ENCODE data around the gene ELL. TPM values are rescaled to one million over a fixed set of nuclear protein-coding genes. Genes with fewer than 3 reads are reported as not detected.

Gene ELL
- polyA plus RNA-seq, 1 donor from 2014 or later: 7.2 TPM

DNA sequence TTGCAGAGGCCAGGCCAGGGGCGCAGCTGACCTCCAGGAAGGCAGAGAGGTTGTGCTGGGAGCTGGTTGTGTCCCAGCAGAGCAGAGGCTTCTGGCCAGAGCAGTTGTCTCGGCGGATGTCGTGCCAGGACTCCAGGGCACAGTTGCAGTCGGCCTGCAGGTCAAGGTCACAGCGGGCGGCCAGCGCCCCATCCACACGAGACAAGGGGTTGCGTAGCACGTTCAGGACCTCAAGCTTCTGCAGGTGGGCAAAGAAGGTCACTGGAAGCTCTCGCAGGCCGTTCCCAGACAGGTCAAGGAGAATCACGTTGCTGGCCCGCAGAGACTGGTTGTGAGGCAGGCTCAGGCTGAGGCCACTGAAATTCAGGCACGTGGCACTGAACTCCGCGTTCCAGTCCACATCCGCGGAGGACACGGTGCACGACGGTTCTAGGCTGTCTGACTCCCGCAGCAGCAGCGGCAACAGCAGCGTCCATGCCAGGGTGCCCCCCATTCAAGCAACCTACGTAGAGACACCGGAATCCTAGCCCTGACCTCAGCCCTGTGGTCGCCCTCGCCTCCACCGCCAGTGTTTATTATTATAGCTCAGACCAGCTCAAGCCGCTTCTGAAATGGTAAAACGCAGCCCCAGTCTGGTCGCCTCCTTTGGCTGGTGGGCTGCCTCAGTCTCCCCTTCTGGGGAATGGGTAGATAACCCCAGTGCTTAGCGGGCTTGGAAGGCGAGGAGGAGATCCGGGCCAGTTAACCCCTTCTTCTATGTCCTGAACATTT lies 125.2 kb downstream of the ELL start:
- H3K36me3 ChIP-seq (ENCODE audit: insufficient read depth, low read length): no peaks in the 10 kb centered on the region
- H3K9me2 ChIP-seq (ENCODE audit: insufficient read depth, low read length): no peaks in the 10 kb centered on the region
- no peak overlapping the region for H3K4me3 ChIP-seq (ENCODE audit: low read length)
- H3K9me3 ChIP-seq (ENCODE audit: low read length): no peaks in the 10 kb centered on the region
- no peak for TF ChIP-seq EP300 (conservative IDR thresholded peaks at IDR 0.05; ENCODE audit: poor library complexity, severe bottlenecking)
- TF ChIP-seq EZH2 (IDR thresholded peaks at IDR 0.05; ENCODE audit: borderline replicate concordance, insufficient read depth, low read length, poor library complexity, severe bottlenecking): no peak
- TF ChIP-seq, protein P1, sequence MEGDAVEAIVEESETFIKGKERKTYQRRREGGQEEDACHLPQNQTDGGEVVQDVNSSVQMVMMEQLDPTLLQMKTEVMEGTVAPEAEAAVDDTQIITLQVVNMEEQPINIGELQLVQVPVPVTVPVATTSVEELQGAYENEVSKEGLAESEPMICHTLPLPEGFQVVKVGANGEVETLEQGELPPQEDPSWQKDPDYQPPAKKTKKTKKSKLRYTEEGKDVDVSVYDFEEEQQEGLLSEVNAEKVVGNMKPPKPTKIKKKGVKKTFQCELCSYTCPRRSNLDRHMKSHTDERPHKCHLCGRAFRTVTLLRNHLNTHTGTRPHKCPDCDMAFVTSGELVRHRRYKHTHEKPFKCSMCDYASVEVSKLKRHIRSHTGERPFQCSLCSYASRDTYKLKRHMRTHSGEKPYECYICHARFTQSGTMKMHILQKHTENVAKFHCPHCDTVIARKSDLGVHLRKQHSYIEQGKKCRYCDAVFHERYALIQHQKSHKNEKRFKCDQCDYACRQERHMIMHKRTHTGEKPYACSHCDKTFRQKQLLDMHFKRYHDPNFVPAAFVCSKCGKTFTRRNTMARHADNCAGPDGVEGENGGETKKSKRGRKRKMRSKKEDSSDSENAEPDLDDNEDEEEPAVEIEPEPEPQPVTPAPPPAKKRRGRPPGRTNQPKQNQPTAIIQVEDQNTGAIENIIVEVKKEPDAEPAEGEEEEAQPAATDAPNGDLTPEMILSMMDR (IDR thresholded peaks at IDR 0.05; ENCODE audit: poor library complexity, severe bottlenecking): no peak
- TF ChIP-seq POLR2AphosphoS5 (IDR thresholded peaks at IDR 0.05): no peak
- no peak for TF ChIP-seq SMC3 (conservative IDR thresholded peaks at IDR 0.05; ENCODE audit: poor library complexity)
- TF ChIP-seq RAD21 (conservative IDR thresholded peaks at IDR 0.05): no peak
- TF ChIP-seq, protein P2, sequence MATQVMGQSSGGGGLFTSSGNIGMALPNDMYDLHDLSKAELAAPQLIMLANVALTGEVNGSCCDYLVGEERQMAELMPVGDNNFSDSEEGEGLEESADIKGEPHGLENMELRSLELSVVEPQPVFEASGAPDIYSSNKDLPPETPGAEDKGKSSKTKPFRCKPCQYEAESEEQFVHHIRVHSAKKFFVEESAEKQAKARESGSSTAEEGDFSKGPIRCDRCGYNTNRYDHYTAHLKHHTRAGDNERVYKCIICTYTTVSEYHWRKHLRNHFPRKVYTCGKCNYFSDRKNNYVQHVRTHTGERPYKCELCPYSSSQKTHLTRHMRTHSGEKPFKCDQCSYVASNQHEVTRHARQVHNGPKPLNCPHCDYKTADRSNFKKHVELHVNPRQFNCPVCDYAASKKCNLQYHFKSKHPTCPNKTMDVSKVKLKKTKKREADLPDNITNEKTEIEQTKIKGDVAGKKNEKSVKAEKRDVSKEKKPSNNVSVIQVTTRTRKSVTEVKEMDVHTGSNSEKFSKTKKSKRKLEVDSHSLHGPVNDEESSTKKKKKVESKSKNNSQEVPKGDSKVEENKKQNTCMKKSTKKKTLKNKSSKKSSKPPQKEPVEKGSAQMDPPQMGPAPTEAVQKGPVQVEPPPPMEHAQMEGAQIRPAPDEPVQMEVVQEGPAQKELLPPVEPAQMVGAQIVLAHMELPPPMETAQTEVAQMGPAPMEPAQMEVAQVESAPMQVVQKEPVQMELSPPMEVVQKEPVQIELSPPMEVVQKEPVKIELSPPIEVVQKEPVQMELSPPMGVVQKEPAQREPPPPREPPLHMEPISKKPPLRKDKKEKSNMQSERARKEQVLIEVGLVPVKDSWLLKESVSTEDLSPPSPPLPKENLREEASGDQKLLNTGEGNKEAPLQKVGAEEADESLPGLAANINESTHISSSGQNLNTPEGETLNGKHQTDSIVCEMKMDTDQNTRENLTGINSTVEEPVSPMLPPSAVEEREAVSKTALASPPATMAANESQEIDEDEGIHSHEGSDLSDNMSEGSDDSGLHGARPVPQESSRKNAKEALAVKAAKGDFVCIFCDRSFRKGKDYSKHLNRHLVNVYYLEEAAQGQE (IDR thresholded peaks at IDR 0.05; ENCODE audit: borderline replicate concordance): no peak
- TF ChIP-seq TAF1 (IDR thresholded peaks at IDR 0.05; ENCODE audit: low read depth): no peak
- TF ChIP-seq MXI1 (conservative IDR thresholded peaks at IDR 0.05; ENCODE audit: poor library complexity, severe bottlenecking): no peak
- no peaks in the 10 kb centered on the region for H3K79me2 ChIP-seq (replicated peaks; ENCODE audit: insufficient read depth, low read length)
- no peak overlapping the region for H3K27ac ChIP-seq (ENCODE audit: low read length)
- no peak overlapping the region for H2AFZ ChIP-seq (ENCODE audit: low read depth, low read length)
- H4K20me1 ChIP-seq (ENCODE audit: insufficient read depth): no peaks in the 10 kb centered on the region
- H3K4me2 ChIP-seq (ENCODE audit: low read length): no peak overlapping the region
- H3K27me3 ChIP-seq (ENCODE audit: insufficient read depth, low read depth, low read length): no peaks in the 10 kb centered on the region
- H3K9ac ChIP-seq (ENCODE audit: low read length): no peak overlapping the region
- H3F3A ChIP-seq (ENCODE audit: insufficient read depth, low read length, poor library complexity, severe bottlenecking): no peaks in the 10 kb centered on the region

DNA sequence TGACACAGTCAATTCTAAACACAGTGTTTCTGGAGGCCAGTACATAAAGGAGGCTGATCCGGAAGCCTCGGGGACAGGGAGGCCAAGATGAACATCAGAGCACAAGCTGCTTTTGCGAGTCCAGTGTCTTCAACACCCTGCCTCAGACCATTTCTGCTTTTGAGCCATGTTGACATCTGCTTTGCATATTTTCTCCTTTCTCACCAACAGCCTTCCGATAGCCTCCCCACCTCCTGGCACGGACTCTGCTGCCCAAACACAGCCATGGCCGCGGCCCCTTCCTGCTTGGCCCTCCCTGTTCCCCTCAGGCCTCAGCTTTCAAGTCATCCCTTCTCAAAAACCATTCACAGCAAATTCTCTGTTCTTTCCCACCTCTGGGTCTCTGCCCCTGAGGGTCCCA lies 128.0 kb downstream of the ELL start:
- TF ChIP-seq RAD21 (conservative IDR thresholded peaks at IDR 0.05) (no peak), SMC3 (conservative IDR thresholded peaks at IDR 0.05; ENCODE audit: poor library complexity) (no peak), TAF1 (IDR thresholded peaks at IDR 0.05; ENCODE audit: low read depth) (no peak), MXI1 (conservative IDR thresholded peaks at IDR 0.05; ENCODE audit: poor library complexity, severe bottlenecking) (no peak), POLR2AphosphoS5 (IDR thresholded peaks at IDR 0.05) (no peak), EP300 (conservative IDR thresholded peaks at IDR 0.05; ENCODE audit: poor library complexity, severe bottlenecking) (no peak), EZH2 (IDR thresholded peaks at IDR 0.05; ENCODE audit: borderline replicate concordance, insufficient read depth, low read length, poor library complexity, severe bottlenecking) (no peak)
- TF ChIP-seq, protein P1 (IDR thresholded peaks at IDR 0.05; ENCODE audit: poor library complexity, severe bottlenecking): no peak
- TF ChIP-seq, protein P2 (IDR thresholded peaks at IDR 0.05; ENCODE audit: borderline replicate concordance): no peak

More for the DNA sequence above, 128.0 kb downstream of the ELL start:
- H3K36me3 ChIP-seq (ENCODE audit: insufficient read depth, low read length): no peaks in the 10 kb centered on the region
- no peak overlapping the region for H3K4me3 ChIP-seq (ENCODE audit: low read length)
- no peaks in the 10 kb centered on the region for H3F3A ChIP-seq (ENCODE audit: insufficient read depth, low read length, poor library complexity, severe bottlenecking)
- no peak overlapping the region for H3K27ac ChIP-seq (ENCODE audit: low read length)
- H3K9ac ChIP-seq (ENCODE audit: low read length): no peak overlapping the region
- H3K9me2 ChIP-seq (ENCODE audit: insufficient read depth, low read length): no peaks in the 10 kb centered on the region
- H2AFZ ChIP-seq (ENCODE audit: low read depth, low read length): no peak overlapping the region
- peaks cover 2% of the 10 kb centered on the region for H3K27me3 ChIP-seq (ENCODE audit: insufficient read depth, low read depth, low read length)
- H3K9me3 ChIP-seq (ENCODE audit: low read length): no peaks in the 10 kb centered on the region
- no peaks in the 10 kb centered on the region for H4K20me1 ChIP-seq (ENCODE audit: insufficient read depth)
- no peaks in the 10 kb centered on the region for H3K79me2 ChIP-seq (replicated peaks; ENCODE audit: insufficient read depth, low read length)
- no peak overlapping the region for H3K4me2 ChIP-seq (ENCODE audit: low read length)
